SKM-1 treated with dmso at 0.1 percent for 144 hours (cell line): Measurements from ENCODE around the gene IGFBP5.

ENCODE experiments used
- DNase-seq: peaks from one replicate; lab custom pipeline; 2025; ENCODE audit not compliant: unreplicated experiment; lab: John Stamatoyannopoulos, UW

Gene IGFBP5

DNA sequence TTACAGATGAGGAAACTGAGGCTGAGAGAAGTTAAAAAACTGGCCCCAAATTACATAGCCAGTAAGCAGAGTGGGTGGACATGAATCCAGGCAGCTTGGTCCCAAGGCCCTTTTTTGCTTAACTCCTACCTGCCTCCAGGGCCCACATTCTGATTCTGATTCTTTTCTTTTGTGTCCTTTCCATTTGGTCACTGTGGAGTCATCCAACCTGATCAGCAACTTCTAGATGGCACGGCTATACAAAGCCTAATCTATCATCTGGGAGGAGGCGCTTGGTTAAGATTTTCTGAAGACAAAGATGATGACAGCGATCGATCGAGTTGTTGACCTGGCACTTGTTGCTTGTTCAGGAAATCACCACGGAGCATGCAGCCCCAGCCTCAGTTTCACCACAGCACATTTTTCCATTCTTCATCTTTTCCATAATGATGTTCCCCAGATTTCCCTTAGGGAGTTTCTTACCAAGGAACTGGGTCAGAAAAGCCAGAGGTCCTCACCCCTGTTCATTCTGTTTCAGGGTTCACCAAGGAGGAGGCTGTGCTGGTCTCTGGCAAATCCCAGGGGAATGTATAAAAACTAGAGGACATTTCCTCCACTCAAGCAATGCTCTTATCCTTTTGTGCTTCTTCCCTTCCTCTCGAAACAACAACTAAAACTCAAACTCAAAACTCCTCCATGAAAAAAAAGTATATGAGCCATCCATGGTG is 69.0 kb downstream of the IGFBP5 start:
- no peak for DNase-seq

DNA sequence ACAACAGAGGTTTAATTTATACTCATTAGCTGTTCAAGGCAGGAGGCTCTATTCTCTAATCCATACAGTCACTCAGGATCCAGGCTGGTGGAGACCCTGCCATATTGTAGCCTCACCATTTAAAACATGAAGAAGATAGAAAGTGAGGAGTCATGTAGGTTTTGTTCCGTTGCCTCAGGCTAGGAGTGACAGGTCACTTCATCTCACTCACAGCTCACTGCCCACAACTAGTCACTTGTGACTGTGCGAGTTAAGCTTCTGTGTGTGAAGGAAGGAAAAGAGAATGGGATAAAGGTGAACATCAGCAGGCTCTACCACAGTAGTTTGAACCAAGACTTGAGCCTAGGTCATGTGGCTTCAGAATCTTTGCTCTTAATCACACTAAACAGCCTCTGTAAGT is 71.1 kb downstream of the IGFBP5 start:
- DNase-seq, result no peak

DNA sequence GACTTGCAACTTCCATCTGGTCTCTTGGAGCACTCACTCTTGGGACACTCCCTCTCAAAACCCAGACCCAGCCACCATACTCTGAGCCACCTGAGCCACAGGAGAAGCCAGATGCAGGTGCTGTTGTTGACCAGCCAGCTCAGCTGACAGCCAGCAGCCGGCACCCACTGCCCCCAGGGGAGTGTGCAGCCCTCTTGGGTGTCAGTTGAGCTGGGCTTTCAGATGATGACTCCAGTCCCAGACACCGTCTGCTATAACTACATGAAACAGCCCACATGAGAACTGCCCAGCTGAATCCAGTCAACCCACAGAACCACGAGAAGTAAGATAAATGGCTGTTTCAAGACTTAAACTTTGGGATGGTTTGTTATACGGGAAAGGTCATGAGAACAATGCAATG is 72.8 kb downstream of the IGFBP5 start:
- no peak for DNase-seq
